ENCODE results near the gene CARS2.
"Not testable (repeated sequence)": the region's sequence is repeated elsewhere in the genome, so short reads cannot be mapped to it uniquely, and the experiment has no call there.

Gene CARS2

GRCh38 chr13:110682746-110683145, 23.2 kb downstream of the CARS2 start:
- no peak for DNase-seq (ENCODE audit: low spot score)

GRCh38 chr13:110681868-110682550, 23.9 kb downstream of the CARS2 start:
- no peak for DNase-seq (ENCODE audit: low spot score)

- DNase-seq (ENCODE audit: low spot score) = peak; percentile 70
Observed at GRCh38 chr13:110680852-110681251, 25.1 kb downstream of the CARS2 start.

DNA sequence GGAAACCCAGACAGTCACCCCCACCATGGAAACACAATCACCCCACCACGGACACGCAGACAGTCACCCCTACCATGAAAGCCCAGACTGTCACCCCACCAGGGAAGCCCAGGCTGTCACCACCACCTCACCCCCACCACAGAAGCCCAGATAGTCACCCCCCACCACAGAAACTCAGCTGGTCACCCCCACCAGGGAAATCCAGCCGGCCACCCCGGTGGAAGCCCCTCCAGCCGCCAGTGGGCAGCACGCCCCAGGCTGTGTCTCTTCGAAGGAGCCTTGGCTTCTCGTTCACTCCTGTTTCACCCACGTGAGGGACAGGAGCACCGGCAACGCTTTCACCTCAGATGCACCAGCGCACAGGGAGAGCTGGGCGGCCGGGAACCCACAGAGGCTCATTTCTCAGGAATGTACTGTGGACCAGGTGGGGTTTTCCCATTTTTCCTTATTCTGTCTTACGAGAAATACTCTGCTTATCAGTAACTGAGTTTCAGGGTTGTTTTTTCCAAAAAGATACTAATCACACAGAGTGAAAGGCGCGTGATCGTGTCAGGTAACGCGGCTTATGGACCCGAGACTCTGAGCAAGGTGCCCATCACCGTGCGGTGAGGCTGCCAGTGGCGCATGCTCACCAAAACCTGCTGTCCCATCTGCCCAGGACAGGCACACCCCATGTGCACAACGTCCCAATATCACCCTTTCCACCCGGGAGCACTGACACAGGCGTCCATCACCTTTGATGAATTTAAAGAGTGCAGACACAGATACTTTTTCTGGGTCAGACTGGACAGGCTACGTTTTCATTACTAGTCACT, 28.0 kb downstream of the CARS2 start:
- DNase-seq (ENCODE audit: low spot score) = no peak

- DNase-seq (ENCODE audit: low spot score) = no peak
Observed at GRCh38 chr13:110676595-110677587, 29.0 kb downstream of the CARS2 start.

- DNase-seq (ENCODE audit: low spot score) = not testable (repeated sequence)
Observed at GRCh38 chr13:110669814-110670213, 36.1 kb downstream of the CARS2 start.

GRCh38 chr13:110669036-110669435, 36.9 kb downstream of the CARS2 start:
- DNase-seq (ENCODE audit: low spot score) = peak; percentile 4

DNA sequence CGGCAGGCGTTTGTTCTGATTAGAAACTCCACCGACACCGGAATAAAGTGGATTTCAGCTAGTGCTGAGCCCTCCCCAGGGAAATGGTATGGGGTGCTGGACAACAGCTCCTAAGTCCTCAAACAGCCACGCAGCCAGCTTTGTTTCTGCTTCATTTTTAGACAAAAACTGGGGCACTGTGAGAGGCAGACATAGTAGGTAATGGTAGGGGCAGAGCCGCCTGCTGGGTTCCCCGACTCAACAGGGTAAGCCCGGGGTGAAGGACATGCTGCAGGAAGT, 39.7 kb downstream of the CARS2 start:
- no peak for DNase-seq (ENCODE audit: low spot score)

DNA sequence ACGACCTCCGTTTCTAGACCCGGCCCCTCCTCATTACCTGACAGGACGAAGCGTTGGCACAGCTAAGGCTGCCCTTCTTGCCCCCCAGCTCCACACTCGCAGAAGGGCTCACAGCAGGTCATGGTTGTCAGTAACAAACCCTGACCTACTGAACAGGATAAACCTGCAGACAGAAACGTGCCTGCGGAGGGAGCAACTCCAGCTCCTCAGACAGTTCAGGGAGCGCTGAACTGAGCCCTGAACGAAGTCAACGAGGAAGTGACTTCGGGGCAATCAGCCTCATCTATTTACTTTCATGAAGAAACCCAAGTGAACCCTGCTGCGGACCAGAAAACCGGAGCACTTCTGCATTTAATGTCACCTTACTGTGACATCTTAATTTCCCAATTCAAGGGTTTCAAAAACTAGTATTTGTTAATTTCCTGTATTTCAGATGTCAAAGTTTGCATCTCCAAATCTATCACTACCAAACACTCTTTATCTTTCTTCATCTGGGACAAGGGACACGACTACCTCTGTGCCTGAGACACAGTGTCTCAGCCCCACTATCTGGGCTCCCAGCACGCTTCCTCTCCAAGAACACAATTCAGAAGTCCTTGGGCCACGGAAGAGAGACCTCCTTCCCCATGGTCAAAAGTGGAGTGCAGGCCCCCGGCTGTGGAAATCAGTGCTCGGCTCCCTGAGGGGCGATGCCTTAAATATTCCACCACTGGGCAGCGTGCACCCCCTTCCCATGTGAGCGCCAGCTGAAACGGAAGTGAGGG, 40.2 kb downstream of the CARS2 start:
- no peak for DNase-seq (ENCODE audit: low spot score)

DNA sequence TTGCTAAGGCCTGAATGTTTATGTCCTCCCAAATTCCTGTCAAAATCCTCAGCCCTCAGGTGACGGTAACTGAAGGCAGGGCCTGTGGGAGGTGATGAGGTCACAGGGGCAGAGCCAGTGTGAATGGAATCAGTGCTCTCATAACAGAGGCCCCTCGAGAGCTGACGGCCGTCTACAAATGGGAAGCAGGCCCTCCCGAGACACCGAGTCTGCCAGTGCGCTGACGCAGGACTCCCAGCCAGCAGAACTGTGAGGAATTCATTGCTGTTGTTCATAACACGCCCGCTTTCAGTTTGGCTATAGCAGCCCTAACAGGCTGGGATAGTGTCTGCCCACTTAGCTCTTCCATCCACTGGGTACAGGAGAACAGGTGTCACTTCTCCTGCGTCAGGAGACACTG, 41.2 kb downstream of the CARS2 start:
- DNase-seq (ENCODE audit: low spot score) = no peak

GRCh38 chr13:110664041-110664440, 41.9 kb downstream of the CARS2 start:
- DNase-seq (ENCODE audit: low spot score) = no peak

DNA sequence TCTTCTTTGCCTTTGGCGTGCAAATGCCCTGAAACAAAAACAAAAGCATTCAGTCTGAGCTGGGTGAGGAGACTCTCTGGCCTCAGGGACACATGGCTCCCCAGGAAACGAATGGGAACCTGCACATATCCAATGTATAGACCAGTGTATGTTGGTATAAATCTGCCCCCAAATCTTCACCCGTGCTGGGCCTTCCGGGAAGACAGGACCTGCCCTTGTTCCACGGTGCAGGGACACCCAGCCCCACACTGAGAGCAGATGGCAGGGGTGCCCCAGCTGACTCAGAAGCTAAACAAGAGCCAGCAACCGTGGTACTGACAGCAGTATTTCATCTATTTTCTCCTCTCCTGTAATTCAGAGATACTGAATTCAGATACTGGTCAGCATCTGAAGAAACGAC, 42.4 kb downstream of the CARS2 start:
- no peak for DNase-seq (ENCODE audit: low spot score)

GRCh38 chr13:110662777-110663443, 43.0 kb downstream of the CARS2 start:
- DNase-seq (ENCODE audit: low spot score) = no peak

- no peak for DNase-seq (ENCODE audit: low spot score)
Observed at GRCh38 chr13:110662091-110662490, 43.8 kb downstream of the CARS2 start.

- DNase-seq (ENCODE audit: low spot score) = no peak
Observed at GRCh38 chr13:110661256-110661655, 44.7 kb downstream of the CARS2 start.

- not testable (repeated sequence) for DNase-seq (ENCODE audit: low spot score)
Observed at GRCh38 chr13:110658218-110658911, 47.6 kb downstream of the CARS2 start.

- DNase-seq (ENCODE audit: low spot score) = no peak
Observed at GRCh38 chr13:110657196-110657595, 48.7 kb downstream of the CARS2 start.

- no peak for DNase-seq (ENCODE audit: low spot score)
Observed at GRCh38 chr13:110653851-110654250, 52.1 kb downstream of the CARS2 start.

GRCh38 chr13:110653271-110653670, 52.6 kb downstream of the CARS2 start:
- DNase-seq (ENCODE audit: low spot score) = no peak

GRCh38 chr13:110652764-110653163, 53.2 kb downstream of the CARS2 start:
- no peak for DNase-seq (ENCODE audit: low spot score)
